Measurements from ENCODE around the gene PPP1R37. TPM values are rescaled to one million over a fixed set of nuclear protein-coding genes. Genes with fewer than 3 reads are reported as not detected.

The PPP1R37 gene
- total RNA-seq, 1 experiment from 2014 or later, result 46.4 TPM

GRCh38 chr19:45091031-45091923 is 1.7 kb upstream of the PPP1R37 start:
- POLR2A ChIA-PET (ENCODE audit: unreplicated experiment), result interaction anchor here (0.7 kb wide), 1 partner anchor 16 kb away, joined by 5 read pairs; no protein-coding TSS in a partner anchor
- ATAC-seq, result peak; percentile 85
- H3K9me2 ChIP-seq (replicated peaks; ENCODE audit: low read length), result no peaks in the 10 kb centered on the region
- no peaks in the 10 kb centered on the region for H3K27me3 ChIP-seq (ENCODE audit: low read length)
- H3K27ac ChIP-seq (ENCODE audit: low read length), result peak overlapping the region; percentile 65
- no peaks in the 10 kb centered on the region for H4K20me1 ChIP-seq (ENCODE audit: low read length)
- BruUV-seq (replicated peaks), result no TSS peak
- CTCF ChIA-PET, result interaction anchor here (0.6 to 0.7 kb wide), 3 partner anchors 27 to 59 kb away, joined by 4 to 10 read pairs (median 4); no protein-coding TSS in a partner anchor
- intact Hi-C loops (cut with micrococcal nuclease), result loop anchor here (5.0 to 10.0 kb wide), 3 partner anchors 36 to 244 kb away; partner anchors contain the start of genes BLOC1S3 and TRAPPC6A
- no peak for TF ChIP-seq EZH2 (IDR thresholded peaks at IDR 0.05; ENCODE audit: low read length, unreplicated experiment)
- no peak for TF ChIP-seq EZH2phosphoT487 (IDR thresholded peaks at IDR 0.05; ENCODE audit: borderline replicate concordance, low read length)
- TF ChIP-seq CTCF (conservative IDR thresholded peaks at IDR 0.05; ENCODE audit: low read depth, low read length), result no peak
- peak overlapping the region; percentile 85 for H2AFZ ChIP-seq (ENCODE audit: low read length)
- H3K36me3 ChIP-seq (ENCODE audit: low read depth, low read length), result no peaks in the 10 kb centered on the region; the same call in 1 of the 2 replicates
- H3K4me1 ChIP-seq (ENCODE audit: insufficient read depth, low read length), result peaks cover 11% of the 10 kb centered on the region
- peaks cover 35% of the 10 kb centered on the region for H3K79me2 ChIP-seq (ENCODE audit: low read length)
- peak overlapping the region; percentile 91 for H3K4me2 ChIP-seq (ENCODE audit: low read length)
- peak; percentile 97 for DNase-seq
- peak overlapping the region; percentile 91 for H3K4me3 ChIP-seq (ENCODE audit: low read length)
- H3F3A ChIP-seq (ENCODE audit: low read length, unreplicated experiment), result no peaks in the 10 kb centered on the region
- peak overlapping the region; percentile 97 for H3K9ac ChIP-seq (ENCODE audit: low read length)
- H3K9me3 ChIP-seq (ENCODE audit: low read length), result no peaks in the 10 kb centered on the region

- Histone ChIP-seq H3K9me2 (replicated peaks; ENCODE audit: low read length) (no peaks in the 10 kb centered on the region), H3K9ac (ENCODE audit: low read length) (peak overlapping the region; percentile 97), H4K20me1 (ENCODE audit: low read length) (peaks cover 8% of the 10 kb centered on the region; the same call in 1 of the 2 replicates), H3K4me1 (ENCODE audit: insufficient read depth, low read length) (peaks cover 31% of the 10 kb centered on the region), H2AFZ (ENCODE audit: low read length) (no peak overlapping the region), H3K27ac (ENCODE audit: low read length) (no peak overlapping the region), H3K4me3 (ENCODE audit: low read length) (peak overlapping the region; percentile 91), H3K4me2 (ENCODE audit: low read length) (peak overlapping the region; percentile 91), H3F3A (ENCODE audit: low read length, unreplicated experiment) (no peaks in the 10 kb centered on the region), H3K36me3 (ENCODE audit: low read depth, low read length) (no peaks in the 10 kb centered on the region), H3K9me3 (ENCODE audit: low read length) (no peaks in the 10 kb centered on the region), H3K79me2 (ENCODE audit: low read length) (peaks cover 63% of the 10 kb centered on the region), H3K27me3 (ENCODE audit: low read length) (no peaks in the 10 kb centered on the region)
- BruUV-seq (replicated peaks), result no TSS peak
- ATAC-seq (no peak), DNase-seq (no peak)
- intact Hi-C loops (cut with micrococcal nuclease), result loop anchor here (5.0 to 10.0 kb wide), 3 partner anchors 33 to 241 kb away; partner anchors contain the start of genes BLOC1S3 and TRAPPC6A
- ChIA-PET CTCF (no interaction called here), POLR2A (ENCODE audit: unreplicated experiment) (no interaction called here)
- no peak for TF ChIP-seq CTCF (conservative IDR thresholded peaks at IDR 0.05; ENCODE audit: low read depth, low read length)
- no peak for TF ChIP-seq EZH2phosphoT487 (IDR thresholded peaks at IDR 0.05; ENCODE audit: borderline replicate concordance, low read length)
- TF ChIP-seq EZH2 (IDR thresholded peaks at IDR 0.05; ENCODE audit: low read length, unreplicated experiment), result no peak
These were observed 1.2 kb downstream of the PPP1R37 start for GRCh38 chr19:45094137-45094536.

Data from PC-3 (cell line).